Myocyte (in vitro differentiated cells): ENCODE data around the gene MAST1. TPM values are rescaled to one million over a fixed set of nuclear protein-coding genes. Genes with fewer than 3 reads are reported as not detected.

Source experiments
- DNase-seq: peaks from one replicate; pipeline ENCODE4 v3.0.0-alpha.2; 2012; ENCODE audit warnings: low read depth
- total RNA-seq: library from RNA; depleted of rRNA; stranded (reverse); fragments of >200 nt; gene quantifications from 2 replicates; pipeline ENCODE4 v1.2.3, GENCODE V29; 2014

The MAST1 gene
- total RNA-seq, 1 donor from 2014 or later = not detected

DNA sequence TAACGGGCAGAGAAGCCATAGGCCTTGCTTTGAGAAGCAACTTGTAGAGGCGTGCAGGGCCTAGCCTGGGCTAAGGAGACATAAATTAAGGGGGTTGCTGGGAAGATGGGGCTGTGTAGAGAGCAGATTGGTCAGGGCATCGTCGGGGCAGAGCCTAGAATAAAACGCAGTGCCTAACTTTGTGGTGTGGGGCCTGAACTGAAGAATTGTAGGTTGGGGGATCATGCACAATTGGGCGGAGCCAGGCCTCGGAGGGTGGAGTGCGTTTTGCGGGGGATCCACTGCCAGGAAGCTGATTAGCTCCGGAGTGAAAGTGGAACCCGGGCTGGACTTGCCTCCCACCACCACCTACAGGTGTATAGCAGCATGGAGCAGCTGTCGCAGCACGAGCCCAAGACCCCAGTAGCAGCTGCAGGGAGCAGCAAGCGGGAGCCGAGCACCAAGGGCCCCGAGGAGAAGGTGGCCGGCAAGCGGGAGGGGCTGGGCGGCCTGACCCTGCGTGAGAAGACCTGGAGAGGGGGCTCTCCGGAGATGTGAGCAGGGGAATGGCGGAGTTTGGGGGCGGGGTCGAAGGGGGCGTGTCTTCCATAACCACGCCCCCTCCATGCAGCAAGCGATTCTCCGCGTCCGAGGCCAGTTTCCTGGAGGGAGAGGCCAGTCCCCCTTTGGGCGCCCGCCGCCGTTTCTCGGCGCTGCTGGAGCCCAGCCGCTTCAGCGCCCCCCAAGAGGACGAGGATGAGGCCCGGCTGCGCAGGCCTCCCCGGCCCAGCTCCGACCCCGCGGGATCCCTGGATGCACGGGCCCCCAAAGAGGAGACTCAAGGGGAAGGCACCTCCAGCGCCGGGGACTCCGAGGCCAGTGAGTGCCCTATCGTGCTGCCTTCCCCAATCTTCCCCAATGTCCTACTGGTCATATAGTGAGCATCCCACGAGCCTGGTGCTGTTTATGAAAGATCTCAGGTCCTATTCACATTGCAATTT, 29.1 kb downstream of the MAST1 start:
- peak; percentile 21 for DNase-seq

DNA sequence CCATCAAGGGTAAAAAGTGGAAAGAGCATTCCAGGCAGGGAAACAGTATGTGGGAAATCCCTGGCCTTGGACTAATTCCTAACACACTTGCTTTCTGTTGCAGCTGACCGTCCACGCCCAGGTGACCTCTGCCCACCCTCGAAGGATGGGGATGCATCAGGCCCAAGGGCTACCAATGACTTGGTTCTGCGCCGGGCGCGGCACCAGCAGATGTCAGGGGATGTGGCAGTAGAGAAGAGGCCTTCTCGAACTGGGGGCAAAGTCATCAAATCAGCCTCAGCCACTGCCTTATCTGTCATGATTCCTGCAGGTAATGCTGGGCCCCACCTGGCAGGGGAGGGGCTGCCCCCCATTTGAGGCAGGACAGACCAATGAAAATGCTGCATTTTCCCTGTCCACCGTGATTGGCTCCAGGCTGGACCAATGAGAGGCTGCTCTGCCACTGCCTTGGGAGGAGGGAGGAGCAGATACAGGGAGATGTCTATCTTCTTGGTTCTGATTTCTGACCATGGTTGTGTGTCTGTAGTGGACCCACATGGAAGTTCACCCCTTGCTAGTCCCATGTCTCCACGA, 30.3 kb downstream of the MAST1 start:
- DNase-seq = no peak

GRCh38 chr19:12871681-12872080, 33.4 kb downstream of the MAST1 start:
- DNase-seq = no peak

DNA sequence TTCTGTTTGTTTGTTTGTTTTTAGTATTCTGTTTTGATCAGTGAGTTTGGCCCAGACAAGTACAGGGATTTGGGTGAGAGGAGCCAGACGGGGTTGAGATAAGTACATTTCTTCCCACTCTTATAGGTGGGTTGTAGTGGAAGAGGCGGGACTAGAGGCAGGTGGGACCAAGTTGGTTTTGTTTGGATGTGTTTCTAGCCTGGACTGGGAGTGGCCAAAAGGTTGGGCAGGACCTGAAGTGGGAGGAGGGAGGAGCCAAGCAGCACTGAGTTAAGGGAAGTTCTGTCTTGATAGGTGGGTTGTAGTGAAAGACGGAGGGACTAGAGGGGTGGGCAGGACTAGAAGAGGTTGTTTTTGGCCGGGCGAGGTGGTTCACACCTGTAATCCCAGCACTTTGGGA, 33.9 kb downstream of the MAST1 start:
- no peak for DNase-seq

DNA sequence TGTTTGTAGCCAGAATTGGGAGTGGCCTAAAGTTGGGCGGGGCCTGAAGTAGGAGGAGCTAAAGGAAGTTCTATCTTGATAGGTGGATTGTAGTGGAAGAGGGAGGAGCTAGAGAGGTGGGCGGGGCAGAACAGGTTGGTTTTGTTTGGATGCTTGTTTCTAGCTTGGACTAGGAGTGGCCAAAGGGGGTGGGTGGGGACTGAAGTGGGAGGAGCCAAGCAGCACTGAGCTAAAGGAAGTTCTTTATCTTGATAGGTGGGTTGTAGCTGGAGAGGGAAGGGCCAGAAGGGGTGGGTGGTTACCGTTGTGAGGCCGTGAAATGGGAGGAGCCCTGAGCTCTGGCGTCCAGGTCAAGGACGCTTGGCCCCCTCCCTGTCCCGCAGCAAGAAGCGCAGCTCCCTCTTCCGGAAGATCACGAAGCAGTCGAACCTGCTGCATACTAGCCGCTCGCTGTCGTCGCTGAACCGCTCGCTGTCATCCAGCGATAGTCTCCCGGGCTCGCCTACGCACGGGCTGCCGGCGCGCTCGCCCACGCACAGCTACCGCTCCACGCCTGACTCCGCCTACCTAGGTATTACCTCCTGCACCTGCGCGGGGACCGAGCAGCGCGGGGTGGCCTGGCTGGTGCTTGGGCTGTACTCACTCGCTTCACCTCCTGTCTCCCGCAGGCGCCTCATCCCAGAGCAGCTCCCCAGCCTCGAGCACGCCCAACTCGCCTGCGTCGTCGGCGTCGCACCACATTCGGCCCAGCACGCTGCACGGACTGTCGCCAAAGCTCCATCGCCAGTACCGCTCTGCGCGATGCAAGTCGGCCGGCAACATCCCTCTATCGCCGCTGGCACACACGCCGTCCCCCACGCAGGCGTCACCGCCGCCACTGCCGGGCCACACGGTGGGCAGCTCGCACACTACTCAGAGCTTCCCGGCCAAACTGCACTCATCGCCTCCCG, 34.9 kb downstream of the MAST1 start:
- DNase-seq = no peak

- DNase-seq = no peak
These were observed 35.8 kb downstream of the MAST1 start for GRCh38 chr19:12873891-12874745.

- no peak for DNase-seq
These were observed 36.8 kb downstream of the MAST1 start for GRCh38 chr19:12875086-12875485.

DNA sequence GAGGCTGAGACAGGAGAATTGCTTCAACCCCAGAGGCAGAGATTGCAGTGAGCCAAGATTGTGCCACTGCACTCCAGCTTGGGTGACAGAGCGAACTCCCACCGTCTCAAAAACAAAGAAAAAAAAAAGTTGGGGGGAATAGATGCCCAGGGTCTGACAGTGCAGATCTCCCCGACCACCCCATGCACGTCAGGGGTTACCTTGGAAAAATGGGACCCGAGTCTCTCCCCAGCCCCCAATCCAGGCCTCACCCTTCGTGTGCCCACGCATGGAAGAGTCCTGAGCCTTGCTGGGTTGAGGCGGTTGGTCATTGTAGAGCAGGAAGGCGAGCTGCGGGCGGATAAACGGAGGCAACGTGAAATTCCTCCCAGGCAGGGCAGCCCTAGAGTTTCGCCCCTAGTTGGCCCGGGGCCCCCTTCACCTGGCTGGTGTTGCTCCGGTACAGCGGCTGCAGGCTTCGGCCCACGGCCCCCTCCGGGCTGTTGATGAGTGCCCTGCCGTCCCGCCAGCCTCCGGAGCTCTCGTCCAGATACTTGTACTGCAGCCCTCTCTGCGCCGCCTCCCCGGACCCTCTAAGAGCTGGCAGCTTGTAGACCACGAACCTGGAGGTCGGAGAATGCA, 42.3 kb downstream of the MAST1 start:
- no peak for DNase-seq

DNA sequence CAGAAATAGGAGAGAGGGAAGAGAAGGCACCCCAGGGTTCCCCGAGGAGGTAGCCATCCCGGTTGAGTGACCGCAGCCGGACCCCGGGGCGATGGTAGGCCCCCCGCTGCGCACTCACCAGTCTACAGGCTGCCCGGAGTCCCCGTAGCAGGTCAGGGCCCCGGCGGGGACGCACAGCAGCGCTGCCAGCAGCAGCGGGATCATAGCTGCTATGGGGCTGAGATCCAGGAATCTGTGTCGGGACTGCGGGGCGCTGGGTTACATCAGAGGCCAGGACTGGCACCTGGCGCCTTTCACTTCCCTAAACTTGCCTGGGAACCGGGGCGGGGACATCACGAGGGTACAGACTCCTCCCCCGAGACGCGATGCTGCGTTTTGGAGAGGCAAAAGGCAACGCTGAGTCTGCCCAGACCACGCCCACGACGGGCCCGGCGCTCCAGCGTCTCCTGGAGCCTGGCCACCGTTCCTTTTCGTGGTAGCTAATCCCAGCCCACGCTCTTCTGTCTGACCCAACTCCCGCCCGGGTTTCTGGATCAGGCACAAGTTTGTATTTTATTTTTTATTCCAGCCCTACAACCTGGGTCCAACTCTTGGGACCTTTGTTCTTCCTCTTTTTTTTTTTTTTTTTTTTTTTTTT, 43.0 kb downstream of the MAST1 start, which contains the start of gene DNASE2:
Gene DNASE2 (minus strand): TSS at position 278 of the 637 bp plus-strand sequence. CDS start 74 bp downstream, at position 204.
- peak; percentile 96 for DNase-seq

GRCh38 chr19:12882589-12882988, 44.3 kb downstream of the MAST1 start:
- no peak for DNase-seq

DNA sequence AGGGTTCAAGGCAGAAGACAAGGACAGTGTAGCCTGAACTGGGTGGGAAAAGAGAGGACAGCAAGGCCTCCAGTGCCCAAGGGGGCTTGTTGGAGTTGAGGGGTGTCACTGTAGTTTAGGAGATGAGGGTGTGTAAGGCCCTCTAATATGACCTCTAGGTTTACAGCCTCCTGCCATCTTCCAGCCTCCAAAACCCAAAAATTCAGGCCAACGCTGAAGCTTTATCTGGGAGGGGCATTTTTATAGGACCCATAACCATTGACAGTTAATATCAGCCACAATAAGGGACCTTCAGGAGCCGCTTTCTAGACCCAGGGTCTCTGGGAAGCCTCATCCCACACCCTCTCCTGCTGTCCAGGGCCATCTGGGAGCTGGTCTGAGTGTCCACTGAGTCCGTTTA, 45.9 kb downstream of the MAST1 start:
- DNase-seq = no peak

DNA sequence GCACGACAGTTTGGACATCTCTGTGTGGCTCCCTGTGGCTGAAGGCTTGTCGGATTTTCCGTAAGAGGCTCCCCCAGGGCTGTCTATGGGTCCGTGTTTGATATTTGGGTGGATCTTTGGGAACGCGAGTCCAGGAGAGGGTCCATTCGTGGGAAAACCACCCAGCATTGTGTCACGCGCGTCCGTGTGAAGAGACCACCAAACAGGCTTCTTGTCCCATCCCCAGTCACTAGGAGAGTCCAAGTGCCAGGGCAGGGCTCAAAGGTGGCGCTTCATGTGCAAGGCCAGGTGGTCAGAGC, 46.3 kb downstream of the MAST1 start:
- DNase-seq = no peak

DNA sequence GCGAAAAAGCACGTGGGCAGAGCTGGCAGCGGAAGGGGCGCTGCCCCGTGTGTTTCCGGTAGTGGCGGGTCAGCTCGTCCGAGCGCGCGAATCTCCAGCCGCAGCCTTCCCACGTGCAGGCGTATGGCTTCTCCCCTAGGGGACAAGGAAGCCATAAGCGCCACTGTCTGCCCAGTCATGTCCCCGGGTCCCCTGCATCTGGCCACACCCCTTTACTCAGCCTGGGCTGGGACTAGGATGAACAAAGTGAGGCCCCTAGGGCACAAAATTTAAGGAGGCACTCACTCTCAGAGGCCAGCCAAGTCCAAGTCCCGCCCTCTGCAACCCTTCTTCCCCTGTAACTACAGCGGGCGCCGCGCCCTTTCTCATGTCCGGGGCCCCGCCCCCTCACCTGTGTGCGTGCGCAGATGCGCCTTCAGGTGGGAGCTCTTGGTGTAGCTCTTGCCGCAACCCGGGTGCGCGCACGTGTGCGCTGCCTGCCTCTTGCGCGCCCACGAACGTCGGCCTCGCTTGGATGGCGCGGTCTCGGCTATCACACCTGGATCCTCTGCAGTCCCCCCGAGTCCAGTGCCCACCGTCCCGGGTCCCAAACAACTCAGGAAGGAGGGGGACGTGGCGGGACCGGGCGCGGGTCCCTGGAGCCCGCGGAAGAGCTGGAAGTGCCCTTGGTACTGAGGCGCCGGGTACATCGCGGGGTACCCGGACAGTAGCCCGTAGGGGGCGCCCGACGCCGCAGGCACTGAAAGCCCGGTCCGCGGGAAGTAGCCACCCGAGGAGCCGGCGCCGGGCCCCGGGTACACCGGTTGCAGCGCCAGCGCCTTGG, 46.8 kb downstream of the MAST1 start:
- DNase-seq = no peak

DNA sequence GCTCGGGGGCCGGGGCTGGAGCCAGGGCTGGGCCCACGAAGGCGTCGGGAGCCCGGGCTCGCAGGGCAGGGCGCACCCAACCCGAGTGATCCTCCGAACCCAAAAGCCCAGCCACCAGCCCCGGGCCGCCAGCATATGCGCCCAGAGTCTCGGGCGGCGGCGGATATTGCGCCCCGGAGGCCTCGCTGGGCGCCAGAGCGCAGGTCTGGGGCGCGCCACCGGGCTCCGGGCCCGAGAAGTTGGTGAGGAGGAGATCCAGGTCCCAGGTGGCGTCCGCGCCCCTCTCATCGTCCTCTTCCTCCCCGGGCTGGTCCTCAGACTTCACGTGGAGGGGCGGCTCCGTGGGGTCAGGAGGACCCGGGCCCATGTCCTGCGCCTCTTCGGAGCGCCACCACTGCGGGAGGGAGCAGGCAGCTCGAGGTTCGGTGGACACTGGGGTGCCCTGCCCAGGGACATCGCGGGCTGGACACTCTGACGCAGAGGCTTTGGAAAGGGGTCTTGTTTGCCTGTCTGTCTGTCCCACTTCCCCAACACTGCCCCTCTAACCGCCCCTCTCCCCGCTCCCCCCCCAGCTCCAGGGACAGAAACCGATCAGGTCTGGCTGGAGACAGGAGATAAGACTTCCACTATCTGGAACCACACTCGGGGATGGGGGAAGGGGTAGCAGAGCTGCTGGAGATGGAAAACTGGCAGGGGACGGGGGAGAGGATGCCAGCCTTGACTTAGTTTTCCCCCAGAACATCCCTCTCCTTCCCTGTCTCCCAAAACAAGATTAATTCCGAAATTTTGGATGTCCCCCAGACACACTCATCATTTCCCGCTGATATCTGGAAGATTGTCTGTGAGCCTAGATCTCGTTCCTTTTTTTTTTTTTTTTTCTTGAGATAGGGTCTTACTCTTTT, 47.7 kb downstream of the MAST1 start:
- no peak for DNase-seq

- DNase-seq = no peak
These were observed 48.3 kb downstream of the MAST1 start for GRCh38 chr19:12886651-12886968.

DNA sequence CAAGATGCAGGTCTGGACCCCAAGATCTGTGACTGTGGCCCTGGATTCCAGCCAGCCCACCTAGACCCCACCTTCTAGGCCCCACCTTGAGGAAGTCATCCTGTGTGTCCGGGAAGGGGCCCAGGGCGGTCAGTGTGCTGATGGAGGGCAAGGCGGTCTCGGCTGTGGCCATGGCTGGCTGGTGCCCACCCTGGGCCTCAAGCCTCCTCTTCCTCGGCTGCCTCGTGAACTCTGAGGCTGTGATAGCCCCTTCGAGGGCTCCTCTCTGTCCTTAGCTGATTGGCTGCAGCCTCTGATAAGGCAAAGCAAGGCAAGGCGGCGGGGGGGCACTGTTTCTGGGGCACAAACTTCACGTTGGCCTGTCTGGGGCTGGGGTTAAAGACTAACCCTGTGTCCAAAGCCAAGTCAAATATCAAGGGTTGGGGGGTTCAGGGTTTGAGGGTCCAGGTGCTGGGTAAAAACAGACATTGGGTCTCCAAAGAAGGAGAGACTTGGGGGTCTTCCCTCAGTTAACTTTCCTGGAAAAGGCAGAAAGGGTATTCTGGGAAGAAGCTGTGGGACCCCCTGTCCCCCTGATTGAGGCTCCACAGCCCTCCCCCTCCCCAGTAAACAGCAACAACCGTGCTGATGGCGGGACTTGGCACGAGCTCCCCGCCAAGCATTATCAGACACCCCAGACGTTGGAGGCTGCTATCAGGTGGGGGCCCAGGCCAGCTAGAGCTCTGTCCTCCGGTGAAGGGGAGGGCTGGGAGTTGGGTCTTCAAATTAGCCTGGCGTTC, 48.8 kb downstream of the MAST1 start, which contains the start of gene KLF1:
Gene KLF1 (minus strand): TSS at position 233 of the 779 bp plus-strand sequence. CDS start 61 bp downstream, at position 172.
- no peak for DNase-seq
